ENCODE data around the gene DPY19L2.
"Not testable (repeated sequence)": the region's sequence is repeated elsewhere in the genome, so short reads cannot be mapped to it uniquely, and the experiment has no call there.

Gene DPY19L2

GRCh38 chr12:63668028-63668799, at the start of gene DPY19L2:
Gene DPY19L2, minus strand, starts transcription at chr12:63668493. Its CDS starts 100 bp downstream, at chr12:63668393.
- DNase-seq: peak; percentile 58

GRCh38 chr12:63716891-63717290, 48.6 kb upstream of the DPY19L2 start:
- DNase-seq: not testable (repeated sequence)

GRCh38 chr12:63715107-63715625, 46.9 kb upstream of the DPY19L2 start:
- not testable (repeated sequence) for DNase-seq

GRCh38 chr12:63714409-63714808, 46.1 kb upstream of the DPY19L2 start:
- DNase-seq: not testable (repeated sequence)

GRCh38 chr12:63713681-63714075, 45.4 kb upstream of the DPY19L2 start:
- DNase-seq: peak; percentile 1

GRCh38 chr12:63712979-63713680, 44.8 kb upstream of the DPY19L2 start:
- not testable (repeated sequence) for DNase-seq

- DNase-seq: not testable (repeated sequence)
These were observed 44.2 kb upstream of the DPY19L2 start for GRCh38 chr12:63712376-63712974.

GRCh38 chr12:63711339-63711738, 43.0 kb upstream of the DPY19L2 start:
- DNase-seq: not testable (repeated sequence)

- no peak for DNase-seq
These were observed 38.0 kb upstream of the DPY19L2 start for GRCh38 chr12:63706336-63706735.

- DNase-seq: not testable (repeated sequence)
These were observed 31.5 kb upstream of the DPY19L2 start for GRCh38 chr12:63699678-63700382.

GRCh38 chr12:63699011-63699410, 30.7 kb upstream of the DPY19L2 start:
- not testable (repeated sequence) for DNase-seq

GRCh38 chr12:63690837-63691236, 22.5 kb upstream of the DPY19L2 start:
- not testable (repeated sequence) for DNase-seq

- DNase-seq: not testable (repeated sequence)
These were observed 20.8 kb upstream of the DPY19L2 start for GRCh38 chr12:63689141-63689540.

- DNase-seq: not testable (repeated sequence)
These were observed 18.3 kb upstream of the DPY19L2 start for GRCh38 chr12:63686623-63687022.

GRCh38 chr12:63685789-63686188, 17.5 kb upstream of the DPY19L2 start:
- not testable (repeated sequence) for DNase-seq

- DNase-seq: not testable (repeated sequence)
These were observed 14.3 kb upstream of the DPY19L2 start for GRCh38 chr12:63682617-63683016.

GRCh38 chr12:63680758-63681157, 12.5 kb upstream of the DPY19L2 start:
- not testable (repeated sequence) for DNase-seq

GRCh38 chr12:63672550-63672949, 4.3 kb upstream of the DPY19L2 start:
- DNase-seq: not testable (repeated sequence)

- DNase-seq: not testable (repeated sequence)
These were observed 1.6 kb upstream of the DPY19L2 start for GRCh38 chr12:63669936-63670335.

- not testable (repeated sequence) for DNase-seq
These were observed 1.1 kb upstream of the DPY19L2 start for GRCh38 chr12:63669427-63669826.

GRCh38 chr12:63668800-63669365, 590 bp upstream of the DPY19L2 start:
- DNase-seq: not testable (repeated sequence)

GRCh38 chr12:63663005-63663404, 5.3 kb downstream of the DPY19L2 start:
- DNase-seq: not testable (repeated sequence)
